GM12878 (cell line): Measurements from ENCODE around the gene SF1.

Experiments
- EZH2 ChIP-seq: IDR thresholded peaks from 2 replicates; pipeline ENCODE4 v1.6.1; 2012; ENCODE audit warnings: low read depth, mild to moderate bottlenecking, control low read depth, inconsistent platforms, low read length, borderline replicate concordance; ENCODE audit not compliant: control insufficient read depth
- HCFC1 ChIP-seq: fragments of 150-350 bp; IDR thresholded peaks from 2 replicates; pipeline ENCODE4 v1.6.1; 2014; ENCODE audit warnings: low read length
- MYC ChIP-seq: IDR thresholded peaks from 2 replicates; pipeline ENCODE4 v1.6.1; 2011; ENCODE audit warnings: mild to moderate bottlenecking, low read length, moderate library complexity, inconsistent platforms; ENCODE audit not compliant: insufficient read depth, insufficient replicate concordance, insufficient read length, severe bottlenecking
- NFYA ChIP-seq: IDR thresholded peaks from 2 replicates; pipeline ENCODE4 v1.6.1; 2011; ENCODE audit warnings: low read depth, mild to moderate bottlenecking, low read length, improper control_type of control experiment, borderline replicate concordance
- NRF1 ChIP-seq: conservative IDR thresholded peaks from 2 replicates; pipeline ENCODE4 v1.6.1; 2011; ENCODE audit warnings: mild to moderate bottlenecking, low read depth, low read length, improper control_type of control experiment
- SMAD1 ChIP-seq: fragments of 450-650 bp; IDR thresholded peaks from 2 replicates; pipeline ENCODE4 v1.6.1; 2018; ENCODE audit warnings: mild to moderate bottlenecking, low read depth; ENCODE audit not compliant: partially characterized antibody
- ZNF622 ChIP-seq: fragments of 450-650 bp; IDR thresholded peaks from 2 replicates; pipeline ENCODE4 v1.6.1; 2017; ENCODE audit warnings: mild to moderate bottlenecking, inconsistent platforms
- TF ChIP-seq, protein P1 (sequence below), 3 experiments: IDR thresholded peaks in 2 of 3; conservative IDR thresholded peaks in 1 of 3; 2 replicates each; pipeline ENCODE4 v1.5.1; 2011; ENCODE audit warnings: low read depth in 3 of 3, low read length in 3 of 3, mild to moderate bottlenecking in 3 of 3, control low read depth in 2 of 3, moderate library complexity in 2 of 3, inconsistent platforms in 1 of 3, mixed read lengths in 1 of 3; ENCODE audit not compliant: control insufficient read depth in 2 of 3, insufficient read depth in 1 of 3; ENCODE audit errors: extremely low read depth in 1 of 3
- TF ChIP-seq, protein P2 (sequence below): IDR thresholded peaks from 2 replicates; pipeline ENCODE4 v1.6.1; 2012; ENCODE audit warnings: improper control_type of control experiment, low read depth, low read length; ENCODE audit not compliant: insufficient replicate concordance
- TF ChIP-seq, protein P3 (sequence below): IDR thresholded peaks from 2 replicates; pipeline ENCODE4 v1.6.1; 2012; ENCODE audit warnings: mild to moderate bottlenecking, low read depth, low read length
- TF ChIP-seq, protein P4 (sequence below): IDR thresholded peaks from 2 replicates; pipeline ENCODE4 v1.6.1; 2012; ENCODE audit warnings: low read depth, low read length, improper control_type of control experiment

DNA sequence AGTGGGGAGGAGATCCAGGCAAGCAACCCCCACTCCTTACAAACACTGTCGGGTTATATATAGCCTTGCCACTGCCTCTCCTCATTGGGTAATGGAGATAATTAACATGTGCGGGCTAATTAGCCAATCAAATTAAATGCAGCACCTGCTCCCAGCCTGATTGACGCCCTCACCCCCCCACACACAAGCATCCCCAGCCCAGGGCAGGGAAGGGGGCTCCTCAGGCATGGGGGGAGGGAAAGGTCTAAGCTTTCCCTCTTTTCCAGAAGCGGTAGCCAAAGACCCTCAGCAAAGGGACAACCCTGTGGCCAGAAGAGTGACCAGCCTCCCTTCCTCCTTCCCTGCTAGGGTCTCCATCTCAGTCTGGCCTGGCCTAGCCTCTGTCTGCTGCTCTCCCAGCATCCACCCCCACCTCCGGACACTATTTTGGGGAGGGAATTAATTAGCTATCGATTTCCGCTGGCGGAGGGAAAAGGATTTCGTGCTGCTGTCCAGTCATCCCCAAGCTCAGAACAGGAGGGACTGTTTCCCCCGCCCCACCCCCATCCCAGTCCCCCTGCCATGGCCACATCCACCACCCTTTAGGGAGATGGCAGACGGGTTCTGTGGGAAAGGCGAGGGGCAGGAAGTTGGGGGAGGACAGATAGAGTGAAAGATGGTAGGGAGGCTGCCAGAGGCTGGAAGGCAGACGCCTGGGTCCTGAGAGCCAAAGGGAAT, 62.4 kb downstream of the SF1 start:
- TF ChIP-seq, protein P1, sequence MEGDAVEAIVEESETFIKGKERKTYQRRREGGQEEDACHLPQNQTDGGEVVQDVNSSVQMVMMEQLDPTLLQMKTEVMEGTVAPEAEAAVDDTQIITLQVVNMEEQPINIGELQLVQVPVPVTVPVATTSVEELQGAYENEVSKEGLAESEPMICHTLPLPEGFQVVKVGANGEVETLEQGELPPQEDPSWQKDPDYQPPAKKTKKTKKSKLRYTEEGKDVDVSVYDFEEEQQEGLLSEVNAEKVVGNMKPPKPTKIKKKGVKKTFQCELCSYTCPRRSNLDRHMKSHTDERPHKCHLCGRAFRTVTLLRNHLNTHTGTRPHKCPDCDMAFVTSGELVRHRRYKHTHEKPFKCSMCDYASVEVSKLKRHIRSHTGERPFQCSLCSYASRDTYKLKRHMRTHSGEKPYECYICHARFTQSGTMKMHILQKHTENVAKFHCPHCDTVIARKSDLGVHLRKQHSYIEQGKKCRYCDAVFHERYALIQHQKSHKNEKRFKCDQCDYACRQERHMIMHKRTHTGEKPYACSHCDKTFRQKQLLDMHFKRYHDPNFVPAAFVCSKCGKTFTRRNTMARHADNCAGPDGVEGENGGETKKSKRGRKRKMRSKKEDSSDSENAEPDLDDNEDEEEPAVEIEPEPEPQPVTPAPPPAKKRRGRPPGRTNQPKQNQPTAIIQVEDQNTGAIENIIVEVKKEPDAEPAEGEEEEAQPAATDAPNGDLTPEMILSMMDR (IDR thresholded peaks at IDR 0.05 in 2 of 3, conservative IDR thresholded peaks at IDR 0.05 in 1 of 3; ENCODE audit: control insufficient read depth in 2 of 3, extremely low read depth in 1 of 3, insufficient read depth in 1 of 3, low read depth in 3 of 3, low read length in 3 of 3): no peak
- TF ChIP-seq NRF1 (no peak), EZH2 (no peak), ZNF622 (no peak), SMAD1 (no peak), HCFC1 (no peak), MYC (no peak), NFYA (no peak)
- TF ChIP-seq, protein P2, sequence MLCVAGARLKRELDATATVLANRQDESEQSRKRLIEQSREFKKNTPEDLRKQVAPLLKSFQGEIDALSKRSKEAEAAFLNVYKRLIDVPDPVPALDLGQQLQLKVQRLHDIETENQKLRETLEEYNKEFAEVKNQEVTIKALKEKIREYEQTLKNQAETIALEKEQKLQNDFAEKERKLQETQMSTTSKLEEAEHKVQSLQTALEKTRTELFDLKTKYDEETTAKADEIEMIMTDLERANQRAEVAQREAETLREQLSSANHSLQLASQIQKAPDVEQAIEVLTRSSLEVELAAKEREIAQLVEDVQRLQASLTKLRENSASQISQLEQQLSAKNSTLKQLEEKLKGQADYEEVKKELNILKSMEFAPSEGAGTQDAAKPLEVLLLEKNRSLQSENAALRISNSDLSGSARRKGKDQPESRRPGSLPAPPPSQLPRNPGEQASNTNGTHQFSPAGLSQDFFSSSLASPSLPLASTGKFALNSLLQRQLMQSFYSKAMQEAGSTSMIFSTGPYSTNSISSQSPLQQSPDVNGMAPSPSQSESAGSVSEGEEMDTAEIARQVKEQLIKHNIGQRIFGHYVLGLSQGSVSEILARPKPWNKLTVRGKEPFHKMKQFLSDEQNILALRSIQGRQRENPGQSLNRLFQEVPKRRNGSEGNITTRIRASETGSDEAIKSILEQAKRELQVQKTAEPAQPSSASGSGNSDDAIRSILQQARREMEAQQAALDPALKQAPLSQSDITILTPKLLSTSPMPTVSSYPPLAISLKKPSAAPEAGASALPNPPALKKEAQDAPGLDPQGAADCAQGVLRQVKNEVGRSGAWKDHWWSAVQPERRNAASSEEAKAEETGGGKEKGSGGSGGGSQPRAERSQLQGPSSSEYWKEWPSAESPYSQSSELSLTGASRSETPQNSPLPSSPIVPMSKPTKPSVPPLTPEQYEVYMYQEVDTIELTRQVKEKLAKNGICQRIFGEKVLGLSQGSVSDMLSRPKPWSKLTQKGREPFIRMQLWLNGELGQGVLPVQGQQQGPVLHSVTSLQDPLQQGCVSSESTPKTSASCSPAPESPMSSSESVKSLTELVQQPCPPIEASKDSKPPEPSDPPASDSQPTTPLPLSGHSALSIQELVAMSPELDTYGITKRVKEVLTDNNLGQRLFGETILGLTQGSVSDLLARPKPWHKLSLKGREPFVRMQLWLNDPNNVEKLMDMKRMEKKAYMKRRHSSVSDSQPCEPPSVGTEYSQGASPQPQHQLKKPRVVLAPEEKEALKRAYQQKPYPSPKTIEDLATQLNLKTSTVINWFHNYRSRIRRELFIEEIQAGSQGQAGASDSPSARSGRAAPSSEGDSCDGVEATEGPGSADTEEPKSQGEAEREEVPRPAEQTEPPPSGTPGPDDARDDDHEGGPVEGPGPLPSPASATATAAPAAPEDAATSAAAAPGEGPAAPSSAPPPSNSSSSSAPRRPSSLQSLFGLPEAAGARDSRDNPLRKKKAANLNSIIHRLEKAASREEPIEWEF: no peak
- TF ChIP-seq, protein P3, sequence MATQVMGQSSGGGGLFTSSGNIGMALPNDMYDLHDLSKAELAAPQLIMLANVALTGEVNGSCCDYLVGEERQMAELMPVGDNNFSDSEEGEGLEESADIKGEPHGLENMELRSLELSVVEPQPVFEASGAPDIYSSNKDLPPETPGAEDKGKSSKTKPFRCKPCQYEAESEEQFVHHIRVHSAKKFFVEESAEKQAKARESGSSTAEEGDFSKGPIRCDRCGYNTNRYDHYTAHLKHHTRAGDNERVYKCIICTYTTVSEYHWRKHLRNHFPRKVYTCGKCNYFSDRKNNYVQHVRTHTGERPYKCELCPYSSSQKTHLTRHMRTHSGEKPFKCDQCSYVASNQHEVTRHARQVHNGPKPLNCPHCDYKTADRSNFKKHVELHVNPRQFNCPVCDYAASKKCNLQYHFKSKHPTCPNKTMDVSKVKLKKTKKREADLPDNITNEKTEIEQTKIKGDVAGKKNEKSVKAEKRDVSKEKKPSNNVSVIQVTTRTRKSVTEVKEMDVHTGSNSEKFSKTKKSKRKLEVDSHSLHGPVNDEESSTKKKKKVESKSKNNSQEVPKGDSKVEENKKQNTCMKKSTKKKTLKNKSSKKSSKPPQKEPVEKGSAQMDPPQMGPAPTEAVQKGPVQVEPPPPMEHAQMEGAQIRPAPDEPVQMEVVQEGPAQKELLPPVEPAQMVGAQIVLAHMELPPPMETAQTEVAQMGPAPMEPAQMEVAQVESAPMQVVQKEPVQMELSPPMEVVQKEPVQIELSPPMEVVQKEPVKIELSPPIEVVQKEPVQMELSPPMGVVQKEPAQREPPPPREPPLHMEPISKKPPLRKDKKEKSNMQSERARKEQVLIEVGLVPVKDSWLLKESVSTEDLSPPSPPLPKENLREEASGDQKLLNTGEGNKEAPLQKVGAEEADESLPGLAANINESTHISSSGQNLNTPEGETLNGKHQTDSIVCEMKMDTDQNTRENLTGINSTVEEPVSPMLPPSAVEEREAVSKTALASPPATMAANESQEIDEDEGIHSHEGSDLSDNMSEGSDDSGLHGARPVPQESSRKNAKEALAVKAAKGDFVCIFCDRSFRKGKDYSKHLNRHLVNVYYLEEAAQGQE: no peak
- TF ChIP-seq, protein P4, sequence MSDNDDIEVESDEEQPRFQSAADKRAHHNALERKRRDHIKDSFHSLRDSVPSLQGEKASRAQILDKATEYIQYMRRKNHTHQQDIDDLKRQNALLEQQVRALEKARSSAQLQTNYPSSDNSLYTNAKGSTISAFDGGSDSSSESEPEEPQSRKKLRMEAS: no peak
